Psoas muscle (tissue), 8 donors: ENCODE measurements around the gene SLC35A2. TPM values are rescaled to one million over a fixed set of nuclear protein-coding genes. Genes with fewer than 3 reads are reported as not detected.

Experiments used
- ATAC-seq, 4 donors: fragments of 200-7000 bp; cut with Tn5 transposase; one replicate each; pipeline ENCODE4 v1.9.1; 2020; ENCODE audit warnings: moderate library complexity in 3 of 4, mild to moderate bottlenecking in 2 of 4
- DNase-seq, 2 donors: peaks; one replicate each; pipeline ENCODE4 v3.0.0-alpha.2; 2020
- H3K27ac ChIP-seq: fragments of 200-600 bp; one replicate; pipeline ENCODE4 v1.8.0; 2022
- H3K27me3 ChIP-seq, 3 donors: fragments of 200-600 bp in 1 of 3; one replicate each; pipeline versions ENCODE4 v1.6.1 to v1.8.0; 2013 to 2022; ENCODE audit warnings: low read length in 2 of 3, mild to moderate bottlenecking in 2 of 3, moderate library complexity in 1 of 3; ENCODE audit not compliant: insufficient read depth in 3 of 3
- H3K36me3 ChIP-seq, 2 donors: fragments of 200-600 bp in 1 of 2; one replicate each; pipeline versions ENCODE4 v1.6.1 to v1.8.0; 2013 to 2022; ENCODE audit warnings: low read depth in 1 of 2, mild to moderate bottlenecking in 1 of 2, moderate library complexity in 1 of 2; ENCODE audit not compliant: insufficient read depth in 1 of 2
- H3K4me1 ChIP-seq: fragments of 200-600 bp; one replicate; pipeline ENCODE4 v1.8.0; 2022
- H3K4me3 ChIP-seq: fragments of 200-600 bp; one replicate; pipeline ENCODE4 v1.8.0; 2022; ENCODE audit warnings: mild to moderate bottlenecking
- H3K9me3 ChIP-seq: fragments of 200-600 bp; one replicate; pipeline ENCODE4 v1.8.0; 2022
- WGBS, 3 donors: extraction: QIAGEN DNeasy Blood & Tissue Kit; methylation state at CpG; one replicate each; pipeline versions ENCODE4 v1.1.6 to v1.1.7; 2013; 5-methylcytosine and 5-hydroxymethylcytosine counted together
- intact Hi-C, 2 donors: fragments of 100-400 bp; cut with DNase I; formaldehyde crosslinking; loops; one replicate each; pipeline versions ENCODE4 v1.11.0 to v1.14.2; 2022
- polyA plus RNA-seq, 3 donors: library from polyadenylated mRNA; stranded (reverse); fragments of 200-250 nt; gene quantifications; one replicate each; pipeline ENCODE4 v1.2.3, GENCODE V29; 2013
- total RNA-seq, 4 donors: library from RNA; stranded (reverse); fragmentation: NEBNext Ultra II Directional in 2 of 4; extraction: Animal tissue kit (Norgen Biotek cat#: 25700) in 2 of 4; gene quantifications; one replicate each; pipeline versions ENCODE4 v1.2.1 to v1.2.4, GENCODE V29; 2021 to 2023
- TF ChIP-seq, protein P1 (sequence below): fragments of 200-600 bp; IDR thresholded peaks from one replicate; pipeline ENCODE4 v1.8.0; 2022; ENCODE audit warnings: antibody characterized with exemption
- donor health status: healthy with polysubstance abuse.
- donor health status: DM: no; HTN: no; CAD: no; lungs with moderate emphysema.
- donor health status: Bipolar disorder and iron deficiency.
- donor health status: healthy.
- donor health status: DM: yes; HTN: yes; CAD: no.
- donor health status: DM: no; HTN: no; CAD: no.
- donor health status: DM: no; HTN: no; CAD: no.
- donor health status: DM: yes; HTN: yes; CAD: no.

The SLC35A2 gene
- total and polyA plus RNA-seq, 7 donors: 8.8 to 26.1 (median 13.2) TPM

GRCh38 chrX:48942895-48943294 lies 31.4 kb upstream of the SLC35A2 start:
- intact Hi-C loops: no loop called here
- H3K4me3 ChIP-seq: no peak overlapping the region
- H3K27me3 ChIP-seq: no peaks in the 10 kb centered on the region
- no peak for ATAC-seq
- H3K9me3 ChIP-seq: no peaks in the 10 kb centered on the region
- no peak for DNase-seq
- peaks cover 6% of the 10 kb centered on the region for H3K4me1 ChIP-seq
- 66 to 89% (median 78%) methylated on average over 2 of the region's 2 CpGs for WGBS, 3 donors
- peaks cover 4 to 18% of the 10 kb centered on the region in 2 donors for H3K36me3 ChIP-seq
- H3K27ac ChIP-seq: no peak overlapping the region
- TF ChIP-seq, protein P1, sequence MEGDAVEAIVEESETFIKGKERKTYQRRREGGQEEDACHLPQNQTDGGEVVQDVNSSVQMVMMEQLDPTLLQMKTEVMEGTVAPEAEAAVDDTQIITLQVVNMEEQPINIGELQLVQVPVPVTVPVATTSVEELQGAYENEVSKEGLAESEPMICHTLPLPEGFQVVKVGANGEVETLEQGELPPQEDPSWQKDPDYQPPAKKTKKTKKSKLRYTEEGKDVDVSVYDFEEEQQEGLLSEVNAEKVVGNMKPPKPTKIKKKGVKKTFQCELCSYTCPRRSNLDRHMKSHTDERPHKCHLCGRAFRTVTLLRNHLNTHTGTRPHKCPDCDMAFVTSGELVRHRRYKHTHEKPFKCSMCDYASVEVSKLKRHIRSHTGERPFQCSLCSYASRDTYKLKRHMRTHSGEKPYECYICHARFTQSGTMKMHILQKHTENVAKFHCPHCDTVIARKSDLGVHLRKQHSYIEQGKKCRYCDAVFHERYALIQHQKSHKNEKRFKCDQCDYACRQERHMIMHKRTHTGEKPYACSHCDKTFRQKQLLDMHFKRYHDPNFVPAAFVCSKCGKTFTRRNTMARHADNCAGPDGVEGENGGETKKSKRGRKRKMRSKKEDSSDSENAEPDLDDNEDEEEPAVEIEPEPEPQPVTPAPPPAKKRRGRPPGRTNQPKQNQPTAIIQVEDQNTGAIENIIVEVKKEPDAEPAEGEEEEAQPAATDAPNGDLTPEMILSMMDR: no peak

- no peak overlapping the region for H3K4me3 ChIP-seq
- intact Hi-C loops: no loop called here
- WGBS, 3 donors: 68 to 86% (median 86%) methylated on average over 2 of the region's 2 CpGs
- no peak for ATAC-seq
- H3K27me3 ChIP-seq: no peaks in the 10 kb centered on the region
- no peak for DNase-seq
- peaks cover 4 to 18% of the 10 kb centered on the region in 2 donors for H3K36me3 ChIP-seq
- peaks cover 6% of the 10 kb centered on the region for H3K4me1 ChIP-seq
- TF ChIP-seq, protein P1: no peak
- no peak overlapping the region for H3K27ac ChIP-seq
- H3K9me3 ChIP-seq: no peaks in the 10 kb centered on the region
Measured at GRCh38 chrX:48940404-48940955, 29.0 kb upstream of the SLC35A2 start.

DNA sequence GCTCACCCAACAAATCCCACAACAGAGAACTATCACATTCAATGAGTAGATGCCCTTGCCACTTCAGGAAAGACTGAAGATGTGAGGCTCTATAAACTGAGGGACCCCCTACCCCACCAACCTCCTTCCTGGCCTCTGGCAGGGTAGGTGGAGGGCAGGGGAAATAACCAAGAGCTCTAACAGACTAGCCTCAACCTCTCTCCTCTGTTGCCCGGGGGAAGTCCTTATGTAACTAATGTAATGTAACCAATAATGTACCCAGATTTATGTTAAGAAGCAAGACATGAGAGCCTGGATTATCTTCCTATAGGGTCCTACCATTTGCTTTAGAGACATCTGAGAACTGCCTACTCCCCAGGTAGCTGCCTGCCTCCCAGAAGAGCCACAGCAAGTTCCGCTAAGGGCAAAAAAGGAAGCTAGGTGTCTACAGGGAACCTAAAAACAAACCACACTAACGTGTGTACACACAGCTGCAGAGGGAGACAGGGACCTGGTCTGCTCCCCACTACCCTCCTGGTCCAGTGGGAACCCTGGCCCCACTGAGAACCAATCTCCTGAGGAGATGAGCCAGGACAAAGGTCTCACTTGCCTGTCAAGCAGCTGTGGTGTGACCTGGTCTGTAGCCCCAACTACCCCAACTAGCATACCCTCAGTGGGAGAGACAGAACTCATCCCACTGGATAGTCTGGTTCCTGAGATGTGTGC lies 28.2 kb upstream of the SLC35A2 start:
- ATAC-seq (no peak), DNase-seq (no peak)
- no peaks in the 10 kb centered on the region for H3K27me3 ChIP-seq
- intact Hi-C loops: no loop called here
- H3K9me3 ChIP-seq: no peaks in the 10 kb centered on the region
- H3K27ac ChIP-seq: no peak overlapping the region
- WGBS, 3 donors: 67 to 73% (median 72%) methylated on average over 3 of the region's 3 CpGs
- TF ChIP-seq, protein P1: no peak
- H3K4me3 ChIP-seq: no peak overlapping the region
- H3K4me1 ChIP-seq: peaks cover 6% of the 10 kb centered on the region
- H3K36me3 ChIP-seq: peaks cover 4 to 23% of the 10 kb centered on the region in 2 donors

DNA sequence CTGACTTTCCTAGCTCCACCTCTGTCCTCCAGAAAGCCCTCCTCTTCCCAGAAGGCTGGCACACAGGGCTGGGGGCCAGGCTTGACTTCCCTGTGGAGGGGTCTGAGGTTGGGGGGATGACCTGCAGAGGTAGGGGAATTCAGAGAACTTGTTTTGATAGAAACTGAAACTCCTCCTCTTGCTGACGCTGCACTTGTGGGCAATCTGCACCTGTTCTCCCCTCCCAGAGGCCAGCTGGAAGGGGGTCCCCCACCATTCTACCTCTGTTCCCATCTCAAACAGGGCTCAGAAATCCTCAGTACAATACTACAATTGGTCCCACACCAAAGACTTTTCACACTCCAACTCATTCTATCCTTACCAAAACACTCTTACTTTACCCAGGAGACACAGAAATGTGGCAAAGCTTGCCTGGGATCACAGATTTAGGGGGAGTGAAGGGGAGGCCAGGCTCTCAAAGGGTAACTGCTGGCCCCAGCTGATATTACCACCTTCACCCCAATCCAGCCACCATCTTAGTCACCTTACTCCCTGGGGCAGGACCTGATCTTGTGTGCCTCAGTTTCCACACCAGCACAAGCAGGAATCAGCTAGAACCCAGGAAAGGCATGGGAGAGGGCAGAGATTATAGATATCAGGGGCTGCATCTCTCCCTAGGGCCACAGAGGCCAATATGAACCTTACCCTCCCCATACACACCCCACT lies 27.4 kb upstream of the SLC35A2 start:
- 31 to 54% methylated on average over 1 of the region's 1 CpG; no CpG with 5 or more reads in 1 of the 3 donors for WGBS, 3 donors
- Histone ChIP-seq H3K4me3 (no peak overlapping the region), H3K4me1 (peaks cover 6% of the 10 kb centered on the region), H3K36me3 (peaks cover 7 to 28% of the 10 kb centered on the region in 2 donors), H3K9me3 (no peaks in the 10 kb centered on the region), H3K27ac (no peak overlapping the region), H3K27me3 (no peaks in the 10 kb centered on the region)
- no peak for ATAC-seq
- DNase-seq: no peak
- intact Hi-C loops: no loop called here
- TF ChIP-seq, protein P1: no peak
